Endothelial cell of umbilical vein (primary cell): ENCODE results near the gene COL6A3. TPM values are rescaled to one million over a fixed set of nuclear protein-coding genes. Genes with fewer than 3 reads are reported as not detected.

Source experiments
- BruUV-seq: library from RNA; stranded (reverse); fragments of 400-500 nt; replicated peaks from 2 replicates; lab custom pipeline; 2021; lab: Mats Ljungman, UMichigan
- CTCF ChIA-PET: fragments of 300-600, 350-600 bp; sonication (Branson Sonifier 250); formaldehyde crosslinking; loops from one replicate; lab custom pipeline; 2021; ENCODE audit warnings: antibody characterized with exemption, inconsistent platforms; lab: Charles Lee
- POLR2A ChIA-PET: fragments of 300-600, 350-600 bp; sonication (Branson Sonifier 250); formaldehyde crosslinking; loops from one replicate; lab custom pipeline; 2021; ENCODE audit warnings: antibody characterized with exemption, inconsistent platforms; lab: Charles Lee
- DNase-seq: peaks from one replicate; pipeline ENCODE4 v3.0.0-alpha.2; 2011; ENCODE audit warnings: low read depth, low spot score
- FAIRE-seq: peaks from 2 replicates; lab custom pipeline; 2011; peaks lifted over from hg19 to GRCh38; lab: Jason Lieb, UNC
- H2AFZ ChIP-seq: 2 replicates; pipeline ENCODE4 v1.6.0; 2012; ENCODE audit warnings: low read depth, low read length, control low read depth, inconsistent platforms
- H3K27ac ChIP-seq: 2 replicates; pipeline ENCODE4 v1.5.1; 2011; ENCODE audit warnings: low read depth, mild to moderate bottlenecking, control low read depth, low read length, moderate library complexity; ENCODE audit not compliant: insufficient read depth
- H3K27me3 ChIP-seq, 2 experiments: 2 replicates each; pipeline versions ENCODE4 v1.6.0 to v1.6.1; 2011; ENCODE audit warnings: low read length in 2 of 2, mixed read lengths in 1 of 2; ENCODE audit not compliant: control insufficient read depth in 2 of 2, insufficient read depth in 2 of 2
- H3K36me3 ChIP-seq, 2 experiments: 2 replicates in 1 of 2; 3 replicates in 1 of 2; pipeline ENCODE4 v1.5.1; 2011; ENCODE audit warnings: low read length in 2 of 2, mild to moderate bottlenecking in 1 of 2, moderate library complexity in 1 of 2; ENCODE audit not compliant: control insufficient read depth in 2 of 2, insufficient read depth in 2 of 2; ENCODE audit errors: extremely low read depth in 1 of 2
- H3K4me1 ChIP-seq: 3 replicates; pipeline ENCODE4 v1.5.1; 2011; ENCODE audit warnings: mild to moderate bottlenecking, low read length; ENCODE audit not compliant: control insufficient read depth, insufficient read depth; ENCODE audit errors: extremely low read depth
- H3K4me2 ChIP-seq: 2 replicates; pipeline ENCODE4 v1.6.1; 2011; ENCODE audit warnings: low read length, control low read depth, mixed read lengths; ENCODE audit not compliant: insufficient read depth
- H3K4me3 ChIP-seq, 3 experiments: fragments of 200-600 bp in 1 of 3; sonication (generic), shearing (Covaris generic) in 1 of 3; replicated peaks in 1 of 3; 2 replicates each; pipeline ENCODE4 v1.5.1; 2011 to 2016; ENCODE audit warnings: control low read depth in 3 of 3, low read length in 3 of 3, mild to moderate bottlenecking in 2 of 3, inconsistent platforms in 1 of 3, low read depth in 1 of 3, moderate library complexity in 1 of 3; ENCODE audit not compliant: insufficient read depth in 1 of 3
- H3K79me2 ChIP-seq: 2 replicates; pipeline ENCODE4 v1.6.0; 2012; ENCODE audit warnings: low read length, inconsistent platforms; ENCODE audit not compliant: control insufficient read depth, insufficient read depth
- H3K9ac ChIP-seq: replicated peaks from 2 replicates; pipeline ENCODE3; 2011; ENCODE audit warnings: low read length, control low read depth; ENCODE audit not compliant: insufficient read depth; ENCODE audit errors: extremely low read depth
- H3K9me1 ChIP-seq: replicated peaks from 3 replicates; pipeline ENCODE4 v1.6.0; 2011; ENCODE audit warnings: mild to moderate bottlenecking, low read length; ENCODE audit not compliant: control insufficient read depth, insufficient read depth; ENCODE audit errors: extremely low read depth
- H3K9me3 ChIP-seq: replicated peaks from 2 replicates; pipeline ENCODE4 v1.5.1; 2012; ENCODE audit warnings: low read length, inconsistent platforms; ENCODE audit not compliant: control insufficient read depth, insufficient read depth
- H4K20me1 ChIP-seq: replicated peaks from 2 replicates; pipeline ENCODE3; 2011; ENCODE audit warnings: mild to moderate bottlenecking, low read length; ENCODE audit not compliant: control insufficient read depth, insufficient read depth; ENCODE audit errors: extremely low read depth
- EZH2 ChIP-seq: IDR thresholded peaks from 2 replicates; pipeline ENCODE4 v1.6.1; 2012; ENCODE audit warnings: borderline replicate concordance, low read depth, mild to moderate bottlenecking, moderate library complexity, low read length, inconsistent platforms; ENCODE audit not compliant: severe bottlenecking
- FOS ChIP-seq: IDR thresholded peaks from 2 replicates; pipeline ENCODE4 v1.6.1; 2011; ENCODE audit warnings: mild to moderate bottlenecking, low read length, moderate library complexity, borderline replicate concordance; ENCODE audit not compliant: insufficient read depth
- GATA2 ChIP-seq: IDR thresholded peaks from 2 replicates; pipeline ENCODE4 v1.7.0; 2011; ENCODE audit warnings: low read depth, mild to moderate bottlenecking, moderate library complexity, mixed read lengths, low read length; ENCODE audit not compliant: insufficient read length, insufficient read depth
- JUN ChIP-seq: IDR thresholded peaks from 2 replicates; pipeline ENCODE4 v1.6.1; 2011; ENCODE audit warnings: borderline replicate concordance, low read depth; ENCODE audit not compliant: insufficient read length, insufficient read depth
- MYC ChIP-seq: IDR thresholded peaks from one replicate; pipeline ENCODE4 v1.6.1; 2011; ENCODE audit warnings: mild to moderate bottlenecking, low read depth, low read length
- POLR2A ChIP-seq: IDR thresholded peaks from 2 replicates; pipeline ENCODE4 v1.6.1; 2012; ENCODE audit warnings: low read depth, mild to moderate bottlenecking, control low read depth, low read length
- POLR2AphosphoS5 ChIP-seq: IDR thresholded peaks from 2 replicates; pipeline ENCODE4 v1.6.1; 2012; ENCODE audit warnings: low read depth, mild to moderate bottlenecking, control low read depth, low read length, moderate library complexity; ENCODE audit not compliant: insufficient read depth
- dilution Hi-C: fragments of 300-500 bp; cut with MboI; formaldehyde crosslinking; loops from one replicate; pipeline ENCODE4 v1.15.0; 2019; ENCODE audit warnings: low sequenced_read_pairs; ENCODE audit not compliant: extremely low pct_ligation_motif_present
- intact Hi-C: fragments of 100-400 bp; cut with micrococcal nuclease; formaldehyde crosslinking; loops from one replicate; pipeline ENCODE4 v1.10.0; 2022
- polyA plus RNA-seq, 4 experiments: library from polyadenylated mRNA; depleted of rRNA in 3 of 4; stranded (reverse) in 3 of 4; unstranded in 1 of 4; fragments of >200 nt; gene quantifications; 2 replicates each; pipeline versions ENCODE4 v1.2.1 to v1.2.3, GENCODE V29; 2011 to 2012; ENCODE audit warnings: missing spikeins in 1 of 4
- total RNA-seq: library from RNA; stranded (reverse); gene quantifications from 2 replicates; pipeline ENCODE4 v1.2.3, GENCODE V29; 2021
- TF ChIP-seq, protein P1 (sequence below): IDR thresholded peaks from 2 replicates; pipeline ENCODE4 v1.6.1; 2011; ENCODE audit not compliant: insufficient read depth, insufficient read length
- TF ChIP-seq, protein P2 (sequence below), 2 donors: IDR thresholded peaks; 1 replicate in 1 of 2; 2 replicates in 1 of 2; pipeline ENCODE4 v1.5.1; 2011; ENCODE audit warnings: low read length in 2 of 2, mild to moderate bottlenecking in 2 of 2, moderate library complexity in 2 of 2, control low read depth in 1 of 2, inconsistent platforms in 1 of 2, low read depth in 1 of 2; ENCODE audit not compliant: insufficient read depth in 1 of 2; ENCODE audit errors: extremely low read depth in 1 of 2

Gene COL6A3
- total and polyA plus RNA-seq, 2 donors (not counting 3 experiments of a cell fraction or from before 2014, with no cell fraction given), result 0.03 TPM; not detected in 1

DNA sequence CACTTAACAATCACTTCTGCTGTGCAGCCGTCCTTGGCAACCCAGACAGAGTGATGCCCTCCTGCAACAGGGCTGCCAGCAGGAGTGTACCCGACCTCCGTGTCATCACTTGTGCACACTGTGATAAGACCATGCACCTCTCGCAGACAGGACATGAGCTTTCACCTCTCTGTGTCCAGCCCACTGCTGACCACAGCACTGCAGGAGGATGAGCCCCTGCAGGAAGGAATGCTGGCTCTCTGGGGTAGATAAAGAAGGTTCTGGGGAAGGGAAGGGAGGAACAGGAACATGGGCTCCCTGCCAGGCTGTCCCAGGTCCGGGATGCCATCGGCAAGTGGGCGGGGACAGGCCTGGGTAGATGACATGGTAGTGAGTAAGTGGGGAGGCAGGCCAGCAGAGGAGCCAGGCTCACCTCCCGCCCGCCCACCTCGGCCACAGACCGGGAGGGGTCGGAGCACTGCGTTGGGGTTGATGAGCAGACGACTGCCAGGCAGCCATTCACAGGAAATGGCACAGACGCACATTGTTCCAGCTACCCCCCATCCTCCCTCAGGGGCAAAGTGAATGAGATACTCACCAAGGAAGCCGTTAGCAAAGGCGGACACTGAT, 18.6 kb upstream of the COL6A3 start:
- Histone ChIP-seq H3K9me3 (no peaks in the 10 kb centered on the region), H3K4me2 (peak overlapping the region; percentile 26), H3K4me1 (peaks cover 8% of the 10 kb centered on the region), H3K27me3 (peaks cover 7 to 15% of the 10 kb centered on the region in 2 experiments), H3K36me3 (no peaks in the 10 kb centered on the region), H4K20me1 (no peaks in the 10 kb centered on the region), H3K79me2 (no peaks in the 10 kb centered on the region), H3K27ac (no peak overlapping the region), H3K9me1 (no peaks in the 10 kb centered on the region), H3K9ac (no peak overlapping the region), H2AFZ (peak overlapping the region; percentile 31), H3K4me3 (no peak overlapping the region)
- peak; percentile 27 for TF ChIP-seq FOS
- TF ChIP-seq JUN, result no peak
- TF ChIP-seq, protein P1, sequence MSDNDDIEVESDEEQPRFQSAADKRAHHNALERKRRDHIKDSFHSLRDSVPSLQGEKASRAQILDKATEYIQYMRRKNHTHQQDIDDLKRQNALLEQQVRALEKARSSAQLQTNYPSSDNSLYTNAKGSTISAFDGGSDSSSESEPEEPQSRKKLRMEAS, result no peak
- peak; percentile 44 for TF ChIP-seq GATA2
- no peak for TF ChIP-seq POLR2A
- TF ChIP-seq EZH2, result peak; percentile 31
- TF ChIP-seq, protein P2, sequence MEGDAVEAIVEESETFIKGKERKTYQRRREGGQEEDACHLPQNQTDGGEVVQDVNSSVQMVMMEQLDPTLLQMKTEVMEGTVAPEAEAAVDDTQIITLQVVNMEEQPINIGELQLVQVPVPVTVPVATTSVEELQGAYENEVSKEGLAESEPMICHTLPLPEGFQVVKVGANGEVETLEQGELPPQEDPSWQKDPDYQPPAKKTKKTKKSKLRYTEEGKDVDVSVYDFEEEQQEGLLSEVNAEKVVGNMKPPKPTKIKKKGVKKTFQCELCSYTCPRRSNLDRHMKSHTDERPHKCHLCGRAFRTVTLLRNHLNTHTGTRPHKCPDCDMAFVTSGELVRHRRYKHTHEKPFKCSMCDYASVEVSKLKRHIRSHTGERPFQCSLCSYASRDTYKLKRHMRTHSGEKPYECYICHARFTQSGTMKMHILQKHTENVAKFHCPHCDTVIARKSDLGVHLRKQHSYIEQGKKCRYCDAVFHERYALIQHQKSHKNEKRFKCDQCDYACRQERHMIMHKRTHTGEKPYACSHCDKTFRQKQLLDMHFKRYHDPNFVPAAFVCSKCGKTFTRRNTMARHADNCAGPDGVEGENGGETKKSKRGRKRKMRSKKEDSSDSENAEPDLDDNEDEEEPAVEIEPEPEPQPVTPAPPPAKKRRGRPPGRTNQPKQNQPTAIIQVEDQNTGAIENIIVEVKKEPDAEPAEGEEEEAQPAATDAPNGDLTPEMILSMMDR (IDR thresholded peaks at IDR 0.05; ENCODE audit: extremely low read depth in 1 of 2, insufficient read depth in 1 of 2, low read depth in 1 of 2, low read length in 2 of 2), result no peak
- TF ChIP-seq MYC, result no peak
- no peak for TF ChIP-seq POLR2AphosphoS5
- intact Hi-C loops, result no loop called here
- ChIA-PET CTCF (interaction anchor here (0.6 to 2.6 kb wide), 3 partner anchors 11 to 140 kb away, joined by 3 to 15 read pairs (median 4); no protein-coding TSS in a partner anchor), POLR2A (no interaction called here)
- BruUV-seq, result no TSS peak
- no peak for FAIRE-seq
- dilution Hi-C loops, result no loop called here
- DNase-seq, result no peak
